Right renal pelvis (tissue), 4 donors: Measurements from ENCODE around the gene PLK1. TPM values are rescaled to one million over a fixed set of nuclear protein-coding genes. Genes with fewer than 3 reads are reported as not detected.
"Not testable (repeated sequence)": the region's sequence is repeated elsewhere in the genome, so short reads cannot be mapped to it uniquely, and the experiment has no call there.

ENCODE experiments used
- DNase-seq, 4 donors: peaks; one replicate each; pipeline ENCODE4 v3.0.0-alpha.2; 2013; ENCODE audit warnings: low read depth in 4 of 4, low spot score in 3 of 4, missing footprints in 1 of 4
- polyA plus RNA-seq, 4 donors: library from polyadenylated mRNA; unstranded; fragments of 120-200 nt; gene quantifications; one replicate each; pipeline ENCODE4 v1.2.1, GENCODE V29; 2013; ENCODE audit not compliant: insufficient read length in 4 of 4

PLK1 gene
- polyA plus RNA-seq, 4 donors: 22.2 to 25.6 (median 25.2) TPM

DNA sequence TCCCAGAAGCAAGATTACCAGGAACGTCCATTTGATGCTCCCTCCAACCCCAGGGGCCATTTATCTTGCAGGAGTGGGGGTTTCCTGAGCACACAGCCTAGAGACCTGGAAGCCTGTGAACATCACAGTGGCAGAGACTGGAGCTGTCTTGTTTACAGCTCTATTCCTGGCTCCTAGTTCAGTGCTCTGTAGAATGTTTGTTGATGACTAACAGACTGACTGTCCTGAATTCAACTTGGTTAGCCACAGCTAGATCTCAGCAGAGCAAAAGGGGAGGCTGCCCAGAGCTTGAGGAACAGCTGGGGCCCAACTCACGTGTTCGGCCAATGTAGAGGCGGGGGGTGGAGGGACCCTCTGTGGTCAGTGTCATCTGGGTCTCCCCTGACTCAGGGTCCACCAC, 27.8 kb downstream of the PLK1 start:
- no peak for DNase-seq

DNA sequence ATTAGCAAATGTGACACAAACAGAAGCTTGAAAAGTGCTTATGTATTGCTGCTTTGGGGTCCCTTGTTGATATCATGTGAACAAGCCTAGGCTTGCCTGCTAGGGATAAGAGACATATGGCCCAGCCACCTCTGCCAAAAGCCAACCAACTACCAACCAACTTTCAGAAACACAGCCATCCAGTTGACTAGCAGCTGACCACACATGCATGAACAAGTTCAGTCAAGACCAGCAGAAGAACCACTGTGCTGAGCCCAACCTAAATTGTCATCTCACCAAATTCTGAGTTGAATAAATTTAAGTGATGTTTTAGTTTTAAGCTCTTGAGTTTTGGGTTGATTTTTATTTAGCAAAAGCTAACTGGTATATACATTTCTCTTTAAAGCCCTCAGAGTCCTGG, 30.8 kb downstream of the PLK1 start:
- DNase-seq: no peak

DNA sequence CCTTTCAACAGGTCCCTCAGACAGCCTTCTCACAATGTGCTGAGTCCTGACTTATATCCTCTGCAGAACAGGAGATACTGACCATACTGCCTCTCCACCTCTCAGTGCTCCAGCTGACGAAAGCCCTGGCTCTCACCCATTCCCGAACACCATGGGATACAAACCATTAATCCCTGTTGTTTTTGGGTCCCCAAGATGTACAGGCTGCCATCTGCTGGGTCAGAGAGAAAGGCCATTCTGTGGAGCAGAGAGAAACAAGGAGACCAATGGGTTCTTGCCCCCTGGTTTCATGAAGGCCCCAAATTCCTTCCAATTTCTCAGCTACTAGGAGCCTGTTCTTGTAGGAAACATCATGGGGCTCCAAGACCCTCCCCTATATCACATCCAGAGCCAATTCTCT, 31.3 kb downstream of the PLK1 start:
- no peak for DNase-seq

DNA sequence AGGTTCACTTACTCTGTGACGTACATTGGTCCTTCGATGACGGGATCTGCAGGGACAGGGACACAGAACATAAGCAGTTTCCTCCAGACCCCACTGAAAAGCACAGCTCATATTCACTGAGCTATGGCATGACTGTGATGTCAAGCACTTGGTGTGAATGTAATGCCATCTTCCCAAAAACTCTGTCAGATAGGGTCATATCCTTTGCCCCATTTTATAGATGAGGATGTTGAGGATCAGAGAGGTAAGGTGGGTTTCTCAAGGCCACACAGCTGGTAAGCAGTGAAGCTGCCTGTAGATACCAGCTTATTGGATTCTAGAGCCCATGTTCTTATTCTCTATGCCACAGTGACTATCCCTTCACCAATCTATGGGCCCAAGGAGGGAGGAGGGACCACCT, 31.8 kb downstream of the PLK1 start:
- no peak for DNase-seq

DNA sequence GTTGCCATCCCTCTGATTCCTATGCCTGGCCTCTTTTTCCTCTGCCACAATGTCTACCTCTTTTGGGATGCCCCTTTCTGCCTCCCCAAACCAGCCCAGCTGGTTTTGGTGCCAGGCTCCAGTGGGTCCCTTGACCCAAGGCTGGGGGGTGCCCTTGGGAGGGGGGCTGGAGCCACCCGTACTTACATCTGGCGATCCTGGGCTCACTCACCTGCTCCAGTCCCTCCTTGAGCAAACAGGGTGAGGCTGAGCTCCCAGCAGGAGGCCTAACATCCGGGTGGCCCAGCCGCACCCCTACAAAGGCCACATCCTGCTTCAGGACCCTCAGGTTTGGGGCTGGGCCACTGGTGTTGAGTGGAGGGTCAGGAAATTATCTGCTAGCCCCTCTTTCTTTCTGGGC, 33.1 kb downstream of the PLK1 start:
- DNase-seq: no peak

DNA sequence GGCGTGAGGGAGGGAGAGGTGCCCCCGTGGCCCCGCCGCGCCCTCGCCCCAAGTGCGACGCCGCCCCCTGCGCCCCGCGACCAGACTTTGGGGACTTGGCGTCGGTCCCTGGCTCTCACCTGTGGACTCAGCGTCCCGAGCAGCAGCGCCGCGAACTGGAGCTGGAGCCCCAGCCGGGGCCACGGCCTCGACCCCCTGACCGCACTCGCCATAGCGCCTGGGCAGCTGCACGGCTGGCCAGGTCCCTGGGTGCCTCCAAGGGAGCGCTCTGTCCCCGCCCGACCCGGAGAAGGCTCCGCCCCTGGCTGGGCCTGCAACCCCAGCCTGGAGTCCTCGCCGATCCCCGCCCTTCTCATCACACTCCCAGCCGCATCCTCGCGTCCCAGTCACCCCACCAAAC, 34.3 kb downstream of the PLK1 start, which contains the start of gene ERN2:
Gene ERN2 (minus strand): TSS at position 247 of the 400 bp plus-strand sequence. CDS start 35 bp downstream, at position 212.
- no peak for DNase-seq

DNA sequence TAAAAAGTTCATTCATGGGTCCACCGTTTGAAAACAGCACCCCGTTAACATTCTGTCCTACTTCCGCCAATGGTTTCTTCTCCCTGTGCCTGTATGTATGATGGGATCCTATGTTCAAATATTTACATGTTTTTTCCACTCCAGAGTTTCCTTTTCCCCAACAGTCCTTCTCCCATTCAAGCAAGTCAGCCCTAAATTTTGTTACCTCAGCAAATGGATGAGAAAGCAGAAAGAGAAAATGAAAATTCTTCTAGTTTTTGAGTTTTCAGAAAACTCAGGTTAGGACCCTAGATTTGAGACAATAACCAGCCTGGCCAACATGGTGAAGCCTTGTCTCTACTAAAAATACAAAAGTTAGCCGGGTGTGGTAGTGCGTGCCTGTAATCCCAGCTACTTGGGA, 37.8 kb downstream of the PLK1 start:
- DNase-seq: no peak

DNA sequence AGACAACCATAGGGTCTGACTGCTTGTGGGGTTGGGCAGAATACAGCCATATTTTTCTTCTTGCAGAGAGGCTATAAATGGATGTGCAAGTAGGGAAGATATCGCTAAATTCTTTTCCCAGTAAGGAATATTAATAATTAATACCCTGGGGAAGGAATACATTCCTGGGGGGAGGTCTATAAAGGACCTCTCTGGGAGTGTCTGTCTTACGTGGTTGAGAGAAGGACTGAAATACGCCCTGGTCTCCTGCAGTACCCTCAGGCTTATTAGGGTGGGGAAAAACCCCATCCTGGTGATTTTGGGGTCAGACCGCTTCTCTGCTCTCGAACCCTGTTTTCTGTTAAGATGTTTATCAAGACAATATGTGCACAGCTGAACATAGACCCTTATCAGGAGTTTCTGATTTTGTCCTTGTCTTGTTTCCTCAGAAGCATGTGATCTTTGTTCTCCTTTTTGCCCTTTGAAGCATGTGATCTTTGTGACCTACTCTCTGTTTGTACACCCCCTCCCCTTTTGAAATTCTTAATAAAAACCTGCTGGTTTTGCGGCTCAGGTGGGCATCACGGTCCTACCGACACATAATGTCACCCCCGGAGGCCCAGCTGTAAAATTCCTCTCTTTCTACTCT, 44.0 kb downstream of the PLK1 start:
- DNase-seq: not testable (repeated sequence)

DNA sequence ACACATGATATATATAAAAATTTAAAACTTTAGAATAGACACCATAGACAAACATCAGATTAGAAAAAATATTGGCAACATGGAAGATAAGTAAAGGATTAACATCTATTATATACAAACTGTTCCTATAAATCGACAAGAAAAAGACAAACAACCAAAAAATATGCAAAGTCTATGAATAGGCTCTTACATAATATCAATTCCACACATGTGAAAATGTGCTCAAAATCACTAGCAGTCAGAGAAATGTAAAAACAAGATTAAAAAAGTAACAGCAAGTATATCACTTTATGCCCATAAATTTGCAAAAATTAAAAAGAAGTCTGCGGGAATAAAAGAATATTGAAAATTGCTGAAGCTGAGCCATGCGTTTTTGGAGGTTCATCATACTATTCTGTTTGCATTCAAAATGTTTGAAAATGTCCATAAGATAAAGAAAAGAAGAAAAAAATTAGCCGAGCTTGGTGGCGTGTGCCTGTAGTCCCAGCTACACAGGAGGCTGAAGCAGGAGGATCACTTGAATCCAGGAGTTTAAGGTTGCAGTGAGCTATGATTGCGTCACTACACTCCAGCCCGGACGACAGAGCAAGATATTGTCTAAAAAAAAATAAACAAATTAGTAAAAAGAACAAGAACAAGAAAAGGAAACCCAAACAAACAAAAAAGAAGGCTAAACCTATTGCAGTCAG, 45.6 kb downstream of the PLK1 start:
- DNase-seq: no peak

DNA sequence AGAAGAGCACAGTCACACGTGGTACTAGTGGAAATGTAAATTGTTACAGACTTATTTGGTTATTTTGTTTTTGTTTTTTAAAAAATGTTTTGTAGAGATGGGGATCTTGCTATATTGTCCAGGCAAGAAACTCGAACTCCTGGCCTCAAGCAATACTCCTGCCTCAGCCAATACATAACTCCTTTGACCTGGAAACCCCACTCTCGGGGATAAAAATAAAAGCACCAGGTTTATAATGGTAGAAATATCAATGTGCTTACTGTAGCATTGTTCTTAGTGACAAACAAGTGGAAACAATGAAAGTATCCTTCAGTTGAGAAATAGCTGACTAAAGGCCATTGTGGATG, 46.1 kb downstream of the PLK1 start:
- no peak for DNase-seq

DNA sequence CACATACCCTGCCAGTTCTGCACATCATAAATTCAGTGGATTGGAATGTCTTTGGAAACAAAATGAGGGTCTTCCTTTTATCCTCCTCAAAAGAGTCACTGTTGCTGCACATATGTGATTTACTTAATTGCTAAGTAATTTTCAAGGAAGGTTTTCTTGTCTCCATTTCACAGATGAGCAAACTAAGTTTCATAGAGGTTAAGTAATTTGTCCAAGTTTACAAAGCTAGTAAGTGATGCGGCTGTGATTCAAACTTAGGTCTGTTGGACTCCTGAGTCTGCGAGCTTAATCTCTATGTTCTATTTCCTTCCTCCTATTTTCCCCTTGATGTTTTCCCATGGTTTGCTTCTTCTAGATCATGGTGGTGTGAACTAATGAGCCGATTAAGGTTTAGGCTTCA, 48.0 kb downstream of the PLK1 start:
- DNase-seq: no peak

DNA sequence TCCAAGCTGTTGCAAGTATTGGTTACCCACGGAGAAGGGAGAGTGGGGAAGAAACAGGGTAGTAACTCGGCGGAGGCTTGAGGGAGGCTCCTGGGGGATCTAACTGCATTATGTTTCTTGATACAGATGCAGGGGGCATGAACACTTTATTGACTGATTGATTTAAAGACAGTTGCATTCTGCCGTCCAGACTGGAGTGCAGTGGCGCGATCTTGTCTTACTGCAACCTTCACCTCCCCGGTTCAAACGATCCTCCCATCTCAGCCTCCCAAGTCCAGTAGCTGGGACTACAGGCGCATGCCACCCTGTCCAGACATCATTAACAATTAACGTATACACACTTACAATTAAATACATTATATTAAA, 49.4 kb downstream of the PLK1 start:
- DNase-seq: no peak

DNA sequence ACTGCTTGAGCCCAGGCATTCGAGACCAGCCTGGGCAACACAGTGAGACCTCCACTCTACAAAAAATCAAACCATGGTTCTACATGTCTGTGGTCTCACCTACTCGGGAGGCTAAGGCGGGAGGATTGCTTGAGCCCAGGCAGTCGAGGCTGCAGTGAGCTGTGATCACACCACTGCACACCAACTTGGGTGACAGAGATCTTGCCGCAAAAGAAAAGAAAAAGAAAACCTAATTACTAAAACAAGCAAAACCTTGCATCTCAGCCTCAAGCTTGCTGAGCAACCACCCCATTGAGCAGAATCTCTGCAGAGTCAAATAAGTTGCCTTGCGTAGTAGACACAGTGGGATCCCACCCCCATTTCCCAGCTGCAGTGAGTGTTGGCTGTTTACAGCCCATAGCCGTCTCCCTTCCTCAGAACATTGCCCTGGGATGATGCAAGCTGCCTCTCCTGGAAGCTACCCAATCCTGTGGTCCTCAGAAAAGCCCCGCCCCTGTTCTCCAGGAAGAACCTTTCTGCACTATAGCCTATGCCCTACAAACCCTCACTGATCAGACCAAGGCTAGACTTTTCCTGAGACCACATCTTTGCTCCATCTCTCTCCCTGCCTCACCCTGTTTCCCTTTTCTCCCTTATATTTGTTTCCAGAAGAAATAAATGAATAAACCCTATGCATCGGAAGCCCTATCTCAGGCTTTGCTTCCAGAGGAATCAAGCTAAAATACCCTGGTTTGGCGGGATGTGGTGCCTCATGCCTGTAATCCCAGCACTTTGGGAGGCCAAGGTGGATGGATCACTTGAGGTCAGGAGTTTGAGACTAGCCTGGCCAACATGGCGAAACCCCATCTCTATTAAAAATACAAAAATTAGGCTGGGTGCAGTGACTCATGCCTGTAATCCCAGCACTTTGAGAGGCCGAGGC, 51.1 kb downstream of the PLK1 start:
- no peak for DNase-seq

DNA sequence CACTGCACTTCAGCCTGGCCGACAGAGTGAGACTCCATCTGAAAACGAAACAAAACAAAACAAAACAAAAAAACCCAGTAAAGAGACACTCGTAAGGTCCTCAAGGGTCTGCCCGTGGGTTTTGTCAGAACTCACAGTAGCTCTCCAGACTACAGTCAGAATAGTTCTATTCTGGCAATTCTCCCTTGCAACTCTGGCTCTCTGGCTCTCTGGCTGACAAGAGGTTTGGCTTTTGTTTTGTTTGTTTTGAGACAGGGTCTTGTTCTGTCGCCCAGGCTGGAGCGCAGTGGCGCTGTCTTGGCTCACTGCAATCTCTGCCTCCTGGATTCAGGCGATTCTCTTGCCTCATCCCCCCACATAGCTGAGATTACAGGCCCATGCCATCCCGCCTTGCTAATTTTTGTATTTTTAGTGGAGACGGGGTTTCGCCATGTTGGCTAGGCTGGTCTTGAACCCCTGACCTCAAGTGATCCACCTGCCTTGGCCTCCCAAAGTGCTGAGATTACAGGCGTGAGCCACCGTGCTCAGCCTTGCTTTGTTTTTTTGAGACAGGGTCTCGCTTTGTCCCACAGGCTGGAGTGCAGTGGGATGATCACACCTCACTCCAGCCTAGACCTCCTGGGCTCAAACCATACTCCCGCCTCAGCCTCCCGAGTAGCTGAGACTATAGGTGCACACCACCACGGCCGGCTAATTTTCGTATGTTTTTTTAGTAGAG, 55.6 kb downstream of the PLK1 start:
- DNase-seq: no peak

DNA sequence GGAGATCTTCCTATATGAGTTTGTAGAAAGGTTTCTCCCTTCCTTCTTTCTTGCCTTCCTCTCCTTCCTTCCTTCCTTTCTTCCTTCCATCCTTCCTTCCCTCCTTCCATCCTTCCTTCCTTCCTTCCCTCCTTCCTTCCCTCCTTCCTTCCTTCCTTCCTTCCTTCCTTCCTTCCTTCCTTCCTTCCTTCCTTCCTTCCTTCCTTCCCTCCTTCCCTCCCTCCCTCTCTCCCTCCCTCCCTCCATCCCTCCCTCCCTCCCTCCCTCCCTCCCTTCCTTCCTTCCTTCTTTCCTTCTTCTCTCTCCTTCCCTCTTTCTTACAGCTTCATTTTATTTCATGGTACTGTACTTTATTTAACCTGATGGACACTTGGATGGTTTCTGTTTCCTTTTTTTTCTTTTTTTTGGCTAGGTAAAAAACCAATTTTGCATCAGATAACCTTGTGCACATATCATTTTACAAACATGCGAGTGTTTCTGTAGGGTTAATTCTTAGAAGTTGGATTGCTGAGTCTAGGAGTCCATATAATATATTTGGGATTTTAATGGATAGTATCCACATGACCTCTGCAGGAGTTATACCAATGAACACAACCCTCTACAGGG, 58.8 kb downstream of the PLK1 start:
- DNase-seq: not testable (repeated sequence)

DNA sequence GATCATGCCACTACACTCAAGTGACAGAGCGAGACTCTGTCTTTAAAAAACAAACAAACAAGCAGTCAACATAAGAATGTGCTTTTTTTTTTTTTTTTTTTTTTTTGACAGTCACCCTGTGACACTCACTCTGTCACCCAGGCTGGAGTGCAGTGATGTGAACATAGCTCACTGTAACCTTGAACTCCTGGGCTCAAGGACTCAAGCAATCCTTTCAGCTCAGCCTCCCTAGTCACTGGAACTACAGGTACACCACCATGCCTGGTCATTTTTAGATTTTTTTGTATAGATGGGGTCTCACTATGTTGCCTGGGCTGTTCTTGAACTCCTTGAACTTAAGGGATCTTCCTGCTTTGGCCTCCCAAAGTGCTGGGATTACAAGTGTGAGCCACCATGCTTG, 60.8 kb downstream of the PLK1 start:
- DNase-seq: no peak
